ENCODE data around the gene ANKRD63.

ANKRD63 gene

GRCh38 chr15:40239693-40240618 lies 42.9 kb downstream of the ANKRD63 start:
- DNase-seq (ENCODE audit: low read depth), result no peak
- no peak overlapping the region for H3K4me3 ChIP-seq (replicated peaks; ENCODE audit: low read depth, low read length)
- TF ChIP-seq CTCF (IDR thresholded peaks at IDR 0.05; ENCODE audit: low read length, missing control alignments), result no peak

- DNase-seq (ENCODE audit: low read depth), result no peak
- H3K4me3 ChIP-seq (replicated peaks; ENCODE audit: low read depth, low read length), result peak overlapping the region; percentile 36
- no peak for TF ChIP-seq CTCF (IDR thresholded peaks at IDR 0.05; ENCODE audit: low read length, missing control alignments)
These were observed 43.5 kb downstream of the ANKRD63 start for GRCh38 chr15:40239404-40239692.

GRCh38 chr15:40238532-40239403 lies 44.1 kb downstream of the ANKRD63 start, which contains the start of gene PAK6:
PAK6 (plus strand) TSS chr15:40239063; CDS start chr15:40264786, 25,723 bp downstream.
- peak within 1 kb of the TSS; percentile 36 for H3K4me3 ChIP-seq (replicated peaks; ENCODE audit: low read depth, low read length)
- TF ChIP-seq CTCF (IDR thresholded peaks at IDR 0.05; ENCODE audit: low read length, missing control alignments), result no peak
- DNase-seq (ENCODE audit: low read depth), result peak; percentile 31

GRCh38 chr15:40235201-40235885 lies 47.5 kb downstream of the ANKRD63 start:
- DNase-seq (ENCODE audit: low read depth), result no peak
- no peak overlapping the region for H3K4me3 ChIP-seq (replicated peaks; ENCODE audit: low read depth, low read length)

GRCh38 chr15:40234783-40235182 lies 48.1 kb downstream of the ANKRD63 start:
- H3K4me3 ChIP-seq (replicated peaks; ENCODE audit: low read depth, low read length), result no peak overlapping the region

More at GRCh38 chr15:40235201-40235885, 47.5 kb downstream of the ANKRD63 start:
- TF ChIP-seq CTCF (IDR thresholded peaks at IDR 0.05; ENCODE audit: low read length, missing control alignments), result no peak

More at GRCh38 chr15:40234783-40235182, 48.1 kb downstream of the ANKRD63 start:
- DNase-seq (ENCODE audit: low read depth), result no peak
- TF ChIP-seq CTCF (IDR thresholded peaks at IDR 0.05; ENCODE audit: low read length, missing control alignments), result no peak

Measured in fibroblast of pulmonary artery (primary cell).